GM18951 (cell line): ENCODE results near the gene UQCR11.

Experiments
- POLR2A ChIP-seq: IDR thresholded peaks from 4 replicates; pipeline ENCODE4 v1.6.1; 2011; ENCODE audit warnings: mild to moderate bottlenecking; ENCODE audit not compliant: insufficient read length, insufficient read depth; ENCODE audit errors: extremely low read depth
- in situ Hi-C: fragments of 300-500 bp; cut with MboI; formaldehyde crosslinking; loops from one replicate; pipeline ENCODE4 v1.12.0; 2022; ENCODE audit warnings: low sequenced_read_pairs, mixed read lengths, inconsistent platforms; ENCODE audit not compliant: unreplicated experiment

UQCR11 gene

DNA sequence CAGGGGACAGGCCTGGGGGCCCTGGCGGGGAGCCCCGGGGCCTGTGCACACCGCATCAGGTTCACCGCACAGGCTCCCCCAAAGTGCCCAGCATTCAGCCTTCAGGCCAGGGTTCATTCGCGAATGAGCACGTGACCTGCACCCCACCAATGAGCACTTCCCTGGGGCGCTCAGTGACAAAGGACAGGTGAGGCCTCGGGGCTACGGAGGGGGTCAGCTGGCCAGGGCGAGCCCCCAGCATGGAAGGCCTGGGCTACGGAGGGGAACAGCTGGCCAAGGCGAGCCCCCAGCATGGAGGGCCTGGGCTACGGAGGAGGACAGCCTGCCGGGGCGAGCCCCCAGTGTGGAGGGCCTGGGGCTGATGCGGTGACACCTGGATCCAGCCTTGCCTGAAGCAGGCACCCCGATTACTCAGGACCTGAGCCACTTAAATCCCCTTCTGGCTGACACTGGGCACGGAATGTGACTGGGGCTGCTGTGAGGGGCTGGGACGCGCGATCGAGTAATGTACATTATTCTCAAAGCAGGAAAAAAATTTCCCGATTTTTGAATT lies 24.1 kb upstream of the UQCR11 start:
- no peak for TF ChIP-seq POLR2A
- in situ Hi-C loops = no loop called here

DNA sequence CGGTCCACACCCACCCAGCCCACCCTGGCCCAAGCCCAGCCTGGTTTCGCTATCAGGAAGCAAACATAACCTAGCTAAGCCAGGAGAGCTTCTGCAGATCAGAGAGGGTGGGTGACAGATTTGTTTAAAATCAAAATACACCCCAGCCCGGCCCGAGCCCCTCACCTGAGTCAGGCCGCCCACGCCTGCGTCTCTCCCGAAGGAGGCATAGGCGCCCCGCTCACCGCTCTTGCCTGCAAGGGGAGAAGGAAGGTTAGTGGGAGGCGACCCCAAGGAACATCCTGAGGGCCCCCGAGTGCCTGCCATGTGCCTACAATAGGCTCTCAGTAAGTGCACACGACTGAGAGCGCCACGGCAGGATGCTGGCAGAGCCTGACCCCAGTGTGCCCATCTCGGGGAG lies 21.9 kb upstream of the UQCR11 start:
- TF ChIP-seq POLR2A = no peak
- in situ Hi-C loops = no loop called here

DNA sequence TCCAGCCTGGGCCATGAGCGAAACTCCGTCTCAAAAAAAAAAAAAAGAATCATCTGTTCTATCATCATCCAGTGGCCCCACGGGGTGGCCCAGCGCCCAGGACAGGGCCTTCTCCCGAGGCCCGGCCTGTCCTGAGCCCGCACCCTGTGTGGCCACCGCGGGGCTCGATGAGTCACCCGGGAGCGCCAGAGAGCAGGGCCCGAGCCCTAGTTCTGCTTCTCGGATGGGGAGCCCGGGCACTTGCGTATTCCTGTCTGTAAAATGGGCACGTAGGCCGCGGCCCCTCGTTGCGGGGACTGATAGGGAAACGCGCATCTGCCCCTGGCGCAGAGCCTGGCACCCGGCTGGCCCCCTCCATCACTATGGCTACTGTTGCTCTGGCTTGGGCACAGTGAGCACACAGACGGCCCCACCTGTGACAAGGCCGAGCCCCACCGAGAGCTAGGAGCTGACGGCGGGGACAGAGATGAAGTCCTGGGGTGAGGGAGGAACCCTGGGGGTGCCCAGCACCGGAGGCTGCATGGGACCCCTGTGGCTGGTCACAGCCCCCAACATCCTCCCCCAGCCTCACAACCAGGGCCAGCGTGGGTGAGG lies 21.3 kb upstream of the UQCR11 start:
- in situ Hi-C loops = no loop called here

DNA sequence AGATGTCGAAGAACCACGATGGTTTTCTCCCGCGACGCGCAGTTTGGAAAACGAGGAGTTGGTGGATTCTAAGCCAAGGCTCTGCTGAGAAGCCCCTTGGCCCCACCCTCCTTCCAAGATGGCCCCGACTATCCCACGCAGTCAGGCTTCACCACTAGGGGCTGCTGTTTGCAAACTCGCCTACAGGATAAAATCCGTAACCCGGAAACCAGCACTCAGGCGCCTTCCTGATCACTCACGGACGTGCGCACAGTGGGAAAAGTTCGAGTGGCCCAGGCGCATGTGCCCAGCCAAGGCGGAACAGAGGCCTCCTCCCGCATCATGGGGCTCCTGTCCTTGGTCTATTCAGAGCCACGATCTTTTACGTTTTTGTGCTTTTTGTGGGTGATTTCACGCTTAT lies 19.2 kb upstream of the UQCR11 start:
- in situ Hi-C loops = no loop called here
- no peak for TF ChIP-seq POLR2A

More for the DNA sequence above, 21.3 kb upstream of the UQCR11 start:
- TF ChIP-seq POLR2A = no peak

DNA sequence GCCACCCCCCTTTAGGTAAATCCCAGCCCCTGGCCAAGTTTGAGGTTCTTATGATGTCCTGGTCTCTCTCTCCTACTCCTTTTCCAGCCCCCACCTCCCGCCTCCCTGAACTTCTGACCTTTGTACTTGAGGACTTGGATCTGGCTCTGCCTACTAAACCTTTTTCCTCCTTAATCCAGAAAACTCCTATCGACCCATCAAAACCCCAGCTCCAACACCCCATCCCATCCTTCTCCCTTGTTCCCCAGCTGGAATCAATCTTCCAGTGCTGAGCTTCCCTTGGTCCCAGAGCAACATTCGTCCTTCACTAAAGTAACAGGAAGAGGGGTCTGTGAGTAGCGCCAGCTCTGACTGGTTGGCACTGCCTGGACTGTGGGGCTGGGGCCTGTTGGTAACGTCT lies 17.3 kb upstream of the UQCR11 start:
- TF ChIP-seq POLR2A = no peak
- in situ Hi-C loops = no loop called here

DNA sequence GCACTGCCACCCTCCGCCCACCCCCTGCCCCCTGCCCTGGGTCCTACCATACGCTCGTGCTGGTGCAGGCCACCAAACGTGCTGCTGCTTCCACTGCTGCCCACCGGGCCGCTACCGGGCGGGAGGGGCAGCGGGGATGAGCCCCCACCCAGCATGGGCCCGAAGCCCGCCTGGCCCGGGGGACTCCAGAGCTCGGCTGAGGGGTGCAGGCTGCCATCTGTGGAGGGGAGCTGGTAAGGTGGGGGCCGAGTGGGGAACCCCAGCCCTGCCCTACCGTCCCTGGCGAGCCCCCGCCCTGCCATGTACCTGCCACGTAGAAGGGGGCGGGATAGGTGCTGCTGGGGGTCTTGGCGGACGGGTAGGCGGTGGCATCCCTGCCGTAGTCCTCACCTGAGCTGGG lies 16.7 kb upstream of the UQCR11 start:
- in situ Hi-C loops = no loop called here
- TF ChIP-seq POLR2A = peak; percentile 19

DNA sequence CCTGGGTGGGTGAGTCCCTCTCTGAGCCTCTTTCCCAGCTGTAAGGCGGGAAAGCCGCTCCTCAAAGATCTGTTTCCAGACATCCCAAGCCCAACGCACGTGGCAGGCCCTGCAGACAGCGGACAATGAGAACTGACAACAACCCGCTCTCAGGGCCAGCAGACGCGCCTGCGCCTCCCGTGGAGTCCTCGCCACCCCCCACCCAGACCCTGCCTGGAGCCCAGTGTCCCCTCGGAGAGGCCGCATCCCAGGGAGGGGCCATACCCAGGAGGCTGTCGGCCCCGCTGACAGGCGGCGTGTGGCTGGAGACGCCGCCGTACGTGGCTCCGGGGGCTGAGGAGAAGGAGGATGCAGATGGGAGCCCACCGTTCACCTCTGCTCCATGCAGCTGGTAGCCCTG lies 16.3 kb upstream of the UQCR11 start:
- TF ChIP-seq POLR2A = no peak
- in situ Hi-C loops = no loop called here

DNA sequence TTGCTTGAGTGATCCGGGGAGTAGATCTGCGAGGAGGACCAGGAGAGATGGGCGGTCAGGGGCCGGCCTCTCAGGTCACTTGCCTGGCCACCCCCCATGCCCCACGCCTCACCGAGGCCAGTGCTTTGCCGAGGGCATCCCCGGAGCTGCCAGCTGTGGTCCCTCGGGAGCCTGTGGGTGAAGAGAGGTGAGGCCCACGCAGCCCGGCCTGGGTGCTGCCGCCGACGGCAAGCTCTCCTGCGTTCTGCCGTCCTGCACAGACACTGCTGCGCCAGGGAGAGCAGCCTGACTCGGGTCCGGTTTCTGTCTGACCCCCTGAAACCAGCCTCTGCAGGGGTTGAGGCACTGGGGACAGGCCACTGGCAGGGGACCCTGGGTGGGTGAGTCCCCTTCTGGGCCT lies 15.8 kb upstream of the UQCR11 start:
- no peak for TF ChIP-seq POLR2A
- in situ Hi-C loops = no loop called here

DNA sequence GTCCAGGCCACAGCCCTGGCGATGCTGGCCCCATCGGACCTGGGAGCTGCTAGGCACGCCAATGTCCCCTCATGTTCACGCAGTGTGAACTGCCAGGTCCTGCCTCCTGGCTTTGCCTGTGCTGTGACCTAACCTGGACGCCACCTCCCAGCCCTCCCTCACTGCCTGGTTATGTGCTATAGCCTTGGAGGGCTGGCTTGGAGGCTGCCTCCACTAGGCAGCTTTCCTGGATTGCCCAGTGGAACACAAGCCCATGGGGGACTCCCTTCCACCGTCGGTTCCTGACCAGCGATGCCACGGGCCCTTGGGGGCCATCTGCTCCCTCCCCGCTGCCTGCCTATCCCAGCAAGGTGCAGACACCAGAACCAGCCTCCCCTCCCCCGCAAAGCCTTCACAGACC lies 15.2 kb upstream of the UQCR11 start:
- no peak for TF ChIP-seq POLR2A
- in situ Hi-C loops = no loop called here

DNA sequence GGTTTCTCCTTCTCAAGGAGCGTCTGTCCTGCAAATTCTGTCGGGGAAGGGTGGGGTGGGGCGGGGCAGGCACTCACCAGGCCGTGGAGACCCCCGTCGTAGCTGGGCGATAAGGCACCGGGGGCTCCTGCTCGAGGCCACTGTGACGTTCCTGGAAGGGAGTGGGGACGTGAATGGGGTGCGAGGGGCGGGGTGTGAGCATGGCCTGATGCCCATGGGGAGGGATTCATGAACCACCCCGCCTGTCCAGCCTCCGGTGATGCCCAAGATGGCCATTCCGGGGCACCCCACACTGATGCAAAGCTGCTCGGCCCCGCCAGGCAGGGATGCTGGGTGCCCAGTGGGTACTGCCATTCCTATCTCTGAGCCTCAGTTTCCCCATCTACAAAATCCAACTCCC lies 14.4 kb upstream of the UQCR11 start:
- in situ Hi-C loops = no loop called here
- no peak for TF ChIP-seq POLR2A

DNA sequence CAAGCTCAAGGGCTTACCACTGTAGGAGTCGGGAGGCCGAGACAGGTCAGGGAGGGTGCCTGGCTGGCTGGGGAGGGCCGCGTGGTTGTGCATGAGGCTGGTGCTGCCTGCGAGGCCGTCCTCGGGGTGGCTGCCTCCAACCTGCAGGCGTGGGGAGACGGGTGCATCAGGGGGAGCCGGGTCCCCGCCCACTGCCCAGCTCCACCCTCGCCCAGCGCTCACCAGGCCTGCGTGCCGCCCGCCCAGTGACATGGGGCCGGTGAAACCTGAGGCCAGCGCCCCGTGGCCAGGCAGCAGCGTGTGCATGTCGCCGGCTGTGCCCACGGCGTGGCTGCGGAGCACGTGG lies 13.8 kb upstream of the UQCR11 start:
- TF ChIP-seq POLR2A = no peak
- in situ Hi-C loops = no loop called here

DNA sequence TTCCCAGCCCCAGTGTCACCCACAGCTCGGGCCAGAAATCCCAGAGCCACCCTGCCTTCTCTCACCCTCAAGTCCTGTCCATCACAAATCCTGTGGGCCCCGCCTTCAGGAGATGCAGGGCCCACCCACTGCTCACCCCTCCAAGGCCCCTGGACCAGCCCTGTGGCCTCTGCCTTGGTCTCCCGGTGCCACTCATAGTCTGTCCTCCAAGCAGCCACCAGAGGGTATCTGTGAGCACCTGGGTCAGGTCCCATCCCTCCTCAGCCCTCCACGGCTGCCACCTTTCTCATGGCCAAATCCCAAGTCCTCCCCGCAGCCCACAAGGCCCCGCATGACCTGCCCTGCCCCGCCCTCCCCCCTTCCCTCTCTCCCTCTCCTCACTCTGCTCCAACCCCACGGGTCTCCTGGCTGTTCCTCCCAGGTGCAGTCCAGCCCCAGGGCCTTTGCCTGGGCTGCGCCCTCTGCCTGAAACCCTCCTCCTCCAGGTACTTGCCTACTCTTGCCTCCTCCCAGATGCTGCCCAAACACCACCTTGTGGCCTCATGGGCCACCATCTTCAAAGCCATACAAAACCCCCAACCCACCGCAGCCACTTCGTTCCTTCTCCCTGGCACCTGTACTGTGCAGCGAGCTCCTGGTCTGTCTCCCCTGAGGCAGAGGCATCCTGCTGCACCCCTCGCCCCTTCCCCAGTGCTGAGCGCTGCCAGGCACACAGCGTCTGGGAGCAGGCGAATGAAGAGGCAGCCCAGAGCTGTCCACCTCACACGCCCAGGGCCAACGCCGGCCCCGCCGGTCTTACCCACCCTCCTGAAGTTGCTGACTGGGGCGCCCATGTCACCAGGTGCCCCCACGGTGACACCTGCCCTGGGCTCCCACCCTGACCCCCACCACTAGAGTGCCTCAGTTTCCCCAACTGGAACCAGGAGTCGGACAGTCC lies 13.2 kb upstream of the UQCR11 start:
- in situ Hi-C loops = no loop called here
- no peak for TF ChIP-seq POLR2A

DNA sequence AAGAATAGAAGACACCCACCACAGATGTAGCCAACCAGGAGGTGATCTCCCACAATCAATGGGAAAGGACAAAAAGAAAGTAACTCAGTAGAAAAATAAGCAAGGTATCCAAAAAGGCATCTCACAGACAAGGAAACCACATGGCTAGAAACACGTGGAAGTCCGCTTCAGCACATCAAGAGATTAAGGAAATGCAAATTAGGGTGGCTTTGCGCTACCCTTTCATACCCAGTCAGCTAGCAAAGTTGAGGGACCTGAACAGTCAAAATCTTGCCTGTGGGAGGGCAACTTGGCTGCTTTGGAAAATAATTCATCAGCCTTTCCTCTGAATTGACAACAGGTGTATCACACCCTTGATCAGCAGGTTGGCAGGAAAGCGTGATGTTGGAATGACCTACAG lies 11.6 kb upstream of the UQCR11 start:
- TF ChIP-seq POLR2A = no peak
- in situ Hi-C loops = no loop called here

DNA sequence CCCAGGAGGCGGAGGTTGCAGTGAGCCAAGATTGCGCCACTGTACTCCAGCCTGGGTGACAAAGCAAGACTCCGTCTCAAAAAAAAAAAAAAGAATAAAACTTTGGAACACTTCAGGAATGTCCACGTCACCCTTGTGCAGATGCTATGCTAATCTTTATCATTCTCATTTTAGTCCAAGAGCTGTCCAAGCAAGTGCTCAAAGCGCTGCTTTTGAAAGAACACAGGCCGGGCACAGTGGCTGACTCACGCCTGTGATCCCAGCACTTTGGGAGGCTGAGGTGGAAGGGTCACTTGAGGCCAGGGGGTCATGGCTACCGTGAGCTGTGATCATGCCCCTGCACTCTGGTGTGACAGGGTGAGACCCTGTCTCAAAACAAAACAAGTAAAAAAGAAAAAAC lies 11.1 kb upstream of the UQCR11 start:
- in situ Hi-C loops = no loop called here
- TF ChIP-seq POLR2A = no peak
